ENCODE measurements around the gene ADAT1.
A peak's percentile ranks its signal among the peaks of the same experiment; 100 is the strongest.

Gene ADAT1, protein sequence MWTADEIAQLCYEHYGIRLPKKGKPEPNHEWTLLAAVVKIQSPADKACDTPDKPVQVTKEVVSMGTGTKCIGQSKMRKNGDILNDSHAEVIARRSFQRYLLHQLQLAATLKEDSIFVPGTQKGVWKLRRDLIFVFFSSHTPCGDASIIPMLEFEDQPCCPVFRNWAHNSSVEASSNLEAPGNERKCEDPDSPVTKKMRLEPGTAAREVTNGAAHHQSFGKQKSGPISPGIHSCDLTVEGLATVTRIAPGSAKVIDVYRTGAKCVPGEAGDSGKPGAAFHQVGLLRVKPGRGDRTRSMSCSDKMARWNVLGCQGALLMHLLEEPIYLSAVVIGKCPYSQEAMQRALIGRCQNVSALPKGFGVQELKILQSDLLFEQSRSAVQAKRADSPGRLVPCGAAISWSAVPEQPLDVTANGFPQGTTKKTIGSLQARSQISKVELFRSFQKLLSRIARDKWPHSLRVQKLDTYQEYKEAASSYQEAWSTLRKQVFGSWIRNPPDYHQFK

DNA sequence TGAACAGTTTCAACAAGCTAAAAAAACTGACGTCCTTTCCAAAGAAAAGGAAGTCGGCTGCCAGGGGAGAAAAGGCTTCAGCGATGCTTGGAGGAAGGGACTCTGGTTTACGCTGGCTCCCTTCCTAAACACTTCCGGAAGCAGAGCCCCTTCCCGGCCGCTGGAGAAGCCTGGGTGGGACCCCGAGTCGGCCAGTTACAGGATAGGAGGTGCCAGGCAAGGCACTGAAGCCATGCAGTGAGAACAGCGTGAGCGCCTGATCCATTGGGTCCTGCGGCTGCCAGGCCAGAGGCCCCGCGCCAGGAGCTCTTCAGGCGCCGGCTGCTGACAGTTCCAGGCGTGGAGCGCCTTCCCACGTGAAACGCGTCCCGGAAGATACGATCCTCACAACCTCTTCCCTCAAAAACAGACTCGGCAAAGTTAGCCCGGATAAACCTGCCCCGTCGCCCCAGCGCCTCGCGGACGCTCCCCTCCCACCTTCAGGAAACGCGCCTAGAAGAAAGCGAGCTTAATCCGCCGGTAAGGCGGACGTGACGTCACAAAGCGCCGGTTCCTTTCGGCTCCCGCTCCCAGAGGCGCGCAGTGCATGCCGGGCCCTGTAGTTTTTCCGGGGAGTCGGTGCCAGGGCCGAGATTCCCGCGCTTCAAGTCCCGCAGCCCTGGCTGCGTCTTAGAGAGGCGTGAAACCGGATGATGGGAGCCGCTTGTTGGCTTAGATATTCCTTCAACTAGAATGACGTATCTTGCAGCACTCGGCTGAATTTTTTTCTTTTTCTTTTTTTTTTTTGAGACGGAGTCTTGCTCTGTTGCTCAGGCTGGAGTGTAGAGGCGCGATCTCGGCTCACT lies at the start of gene ADAT1:
ADAT1 (minus strand) TSS at position 521 of the 845 bp plus-strand sequence. CDS start 2,482 bp downstream, outside the sequence.
- peak; percentile 100 for DNase-seq
- in situ Hi-C loops (cut with HindIII; ENCODE audit: low pct_ligation_motif_present, low pct_unique_long_range_greater_than_20kb, low sequenced_read_pairs) = no loop called here

DNA sequence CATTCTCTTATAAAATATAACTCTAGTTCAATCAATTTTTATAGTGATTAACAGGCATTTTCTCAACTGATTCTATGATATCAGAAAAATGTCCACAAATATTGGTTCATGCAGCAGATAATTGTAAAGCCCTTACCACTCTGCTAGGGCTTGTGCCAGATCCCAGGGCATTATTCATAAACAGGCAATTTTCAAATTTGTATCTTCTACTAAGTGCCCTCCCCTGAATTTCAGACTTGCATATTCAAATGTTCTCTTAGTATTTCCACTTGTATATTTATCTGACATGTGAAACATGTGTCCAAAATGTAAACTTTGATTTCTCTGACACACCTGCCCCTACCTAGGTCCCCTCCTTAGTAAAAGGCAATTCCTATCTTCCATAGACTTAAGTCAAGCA lies 44.4 kb upstream of the ADAT1 start:
- in situ Hi-C loops (cut with HindIII; ENCODE audit: low pct_ligation_motif_present, low pct_unique_long_range_greater_than_20kb, low sequenced_read_pairs) = no loop called here

DNA sequence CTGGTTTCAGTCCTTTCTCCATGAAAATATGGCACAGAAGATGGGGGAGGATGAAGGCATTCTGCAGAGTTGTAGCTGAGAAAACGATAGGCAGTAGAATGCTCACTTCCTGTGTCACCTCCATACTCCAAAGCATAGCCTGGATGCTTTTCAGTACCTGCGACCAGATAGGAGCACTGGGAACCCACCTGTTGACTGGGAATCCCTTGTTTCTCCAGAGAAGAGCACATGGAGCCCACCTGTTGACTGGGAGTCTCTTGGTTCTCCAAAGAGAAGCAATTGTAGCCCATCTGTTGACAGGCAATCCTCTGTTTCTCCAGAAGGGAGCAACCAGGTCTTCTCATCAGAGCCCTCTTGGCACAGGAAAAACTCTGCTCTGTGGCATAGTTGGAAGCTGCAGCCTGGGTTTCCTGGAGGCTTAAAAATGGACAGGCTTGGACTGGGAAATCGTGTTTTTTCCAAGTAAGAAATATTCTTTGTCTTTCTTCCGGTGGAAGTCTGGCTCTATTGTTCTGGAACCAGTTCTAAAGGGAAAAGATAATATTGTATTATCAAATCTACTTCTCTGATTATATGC lies 37.7 kb upstream of the ADAT1 start:
- no peak for DNase-seq
- in situ Hi-C loops (cut with HindIII; ENCODE audit: low pct_ligation_motif_present, low pct_unique_long_range_greater_than_20kb, low sequenced_read_pairs) = no loop called here

More for the DNA sequence above, 44.4 kb upstream of the ADAT1 start:
- no peak for DNase-seq

DNA sequence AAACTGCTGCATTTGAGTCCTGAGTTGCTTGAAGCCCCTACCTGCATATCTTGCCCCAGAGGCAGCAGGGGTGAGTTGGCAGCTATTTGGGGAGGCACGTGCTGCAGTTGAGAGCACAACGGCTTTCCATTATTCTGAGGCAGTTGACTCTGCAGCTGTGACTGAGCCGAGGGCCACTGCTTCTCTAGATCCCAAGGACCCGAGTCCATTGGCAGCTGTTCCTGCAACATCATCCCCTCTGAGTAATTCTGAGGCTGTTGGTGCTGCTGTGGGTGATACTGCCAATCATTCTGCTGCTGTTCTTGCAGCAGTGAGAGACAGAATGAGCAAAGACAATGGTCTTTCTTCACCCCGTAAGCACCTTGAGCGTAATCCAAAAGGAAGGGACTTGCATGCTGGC lies 37.2 kb upstream of the ADAT1 start:
- in situ Hi-C loops (cut with HindIII; ENCODE audit: low pct_ligation_motif_present, low pct_unique_long_range_greater_than_20kb, low sequenced_read_pairs) = no loop called here
- DNase-seq = no peak

DNA sequence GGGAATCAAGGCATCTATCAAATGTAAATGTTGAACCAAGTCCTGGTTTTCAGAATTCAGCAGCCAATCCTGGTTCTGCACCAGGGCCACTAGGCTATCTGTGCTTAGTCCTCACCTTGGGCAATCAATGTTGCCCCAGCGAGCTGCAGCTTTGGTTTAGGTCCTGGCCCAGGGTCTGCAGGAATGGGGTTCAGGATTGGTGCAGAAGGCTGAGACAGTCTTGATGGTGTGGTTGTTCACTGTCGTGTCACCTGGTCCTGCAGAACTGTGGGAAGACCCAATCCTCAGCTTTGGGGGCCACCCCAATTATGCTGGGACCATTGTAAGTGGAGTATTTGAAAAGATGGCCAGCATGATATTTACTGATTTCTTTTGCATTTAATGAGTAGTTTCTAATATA lies 35.1 kb upstream of the ADAT1 start:
- in situ Hi-C loops (cut with HindIII; ENCODE audit: low pct_ligation_motif_present, low pct_unique_long_range_greater_than_20kb, low sequenced_read_pairs) = no loop called here
- DNase-seq = no peak

DNA sequence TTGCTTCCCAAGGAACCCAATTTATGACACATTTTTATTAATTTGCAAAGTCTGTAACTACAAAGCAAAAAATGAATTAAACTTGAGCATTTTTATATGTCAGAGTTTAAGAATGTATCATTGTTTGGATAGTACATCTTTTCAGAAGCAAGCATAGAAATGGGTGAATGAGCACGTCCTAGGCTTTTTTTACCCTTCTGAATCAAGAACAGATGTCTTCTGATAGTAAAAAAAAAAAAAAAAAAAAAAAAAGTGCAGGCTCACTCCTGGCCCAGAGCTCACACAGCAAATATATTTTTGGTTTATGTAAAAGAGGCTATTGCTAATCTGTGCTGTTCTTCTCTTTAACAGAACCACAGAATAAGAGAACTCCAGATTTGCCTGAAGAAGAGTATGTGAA lies 30.8 kb upstream of the ADAT1 start:
- DNase-seq = no peak
- in situ Hi-C loops (cut with HindIII; ENCODE audit: low pct_ligation_motif_present, low pct_unique_long_range_greater_than_20kb, low sequenced_read_pairs) = no loop called here

DNA sequence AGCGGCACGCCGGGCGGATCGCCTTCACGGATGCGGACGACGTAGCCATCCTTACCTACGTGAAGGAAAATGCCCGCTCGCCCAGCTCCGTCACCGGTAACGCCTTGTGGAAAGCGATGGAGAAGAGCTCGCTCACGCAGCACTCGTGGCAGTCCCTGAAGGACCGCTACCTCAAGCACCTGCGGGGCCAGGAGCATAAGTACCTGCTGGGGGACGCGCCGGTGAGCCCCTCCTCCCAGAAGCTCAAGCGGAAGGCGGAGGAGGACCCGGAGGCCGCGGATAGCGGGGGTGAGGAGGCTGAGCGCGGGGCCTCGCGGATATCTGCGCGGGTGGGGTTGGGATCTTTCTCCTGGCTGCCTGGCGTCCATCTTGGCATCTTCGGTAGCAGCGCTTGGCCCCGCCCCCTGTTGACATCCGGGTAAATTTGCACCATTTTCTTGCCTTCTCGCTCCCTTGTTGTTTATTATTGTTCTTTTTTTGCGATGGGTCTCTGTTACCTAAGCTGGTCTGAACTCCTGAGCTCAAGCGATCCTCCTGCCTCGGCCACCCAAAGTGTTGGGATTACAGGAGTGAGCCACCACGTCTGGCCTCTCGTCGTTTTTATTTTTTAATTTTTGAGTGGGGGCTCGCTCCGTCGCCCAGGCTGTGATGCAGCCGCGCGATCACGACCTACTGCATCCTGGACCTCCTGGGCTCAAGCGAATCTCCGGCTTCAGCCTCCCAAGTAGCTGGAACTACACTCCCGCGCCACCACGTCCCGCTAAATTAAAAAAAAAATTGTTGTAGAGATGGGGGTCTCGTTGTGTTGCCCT lies 25.4 kb upstream of the ADAT1 start:
- peak; percentile 88 for DNase-seq
- in situ Hi-C loops (cut with HindIII; ENCODE audit: low pct_ligation_motif_present, low pct_unique_long_range_greater_than_20kb, low sequenced_read_pairs) = no loop called here

DNA sequence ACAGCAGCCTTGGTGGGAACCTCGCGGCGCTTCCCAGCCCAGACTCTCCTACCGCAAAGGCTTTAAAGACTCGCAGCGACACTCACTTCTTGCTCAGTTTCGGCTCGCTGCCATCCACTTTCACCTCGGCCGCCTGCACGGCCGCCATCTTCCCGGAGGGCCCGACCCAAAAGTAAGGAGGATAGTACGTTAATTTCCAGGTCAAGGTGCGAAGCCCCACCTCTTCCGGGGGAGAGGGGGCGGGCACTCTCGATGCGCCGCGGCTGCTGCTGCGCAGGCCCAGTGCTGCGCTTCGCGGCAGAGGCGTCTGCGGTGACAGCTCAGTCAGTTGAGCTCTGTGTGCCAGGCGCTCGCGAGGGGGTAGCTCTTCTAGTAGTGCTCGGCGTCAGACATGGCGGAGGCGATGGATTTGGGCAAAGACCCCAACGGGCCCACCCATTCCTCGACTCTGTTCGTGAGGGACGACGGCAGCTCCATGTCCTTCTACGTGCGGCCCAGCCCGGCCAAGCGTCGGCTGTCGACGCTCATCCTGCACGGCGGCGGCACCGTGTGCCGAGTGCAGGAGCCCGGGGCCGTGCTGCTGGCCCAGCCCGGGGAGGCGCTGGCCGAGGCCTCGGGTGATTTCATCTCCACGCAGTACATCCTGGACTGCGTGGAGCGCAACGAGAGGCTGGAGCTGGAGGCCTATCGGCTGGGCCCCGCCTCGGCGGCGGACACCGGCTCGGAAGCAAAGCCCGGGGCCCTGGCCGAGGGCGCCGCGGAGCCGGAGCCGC lies 24.6 kb upstream of the ADAT1 start, which contains the start of the genes KARS1 and TERF2IP:
KARS1 (minus strand) TSS at position 174 of the 773 bp plus-strand sequence; CDS start at position 148, 26 bp downstream.
TERF2IP (plus strand) TSS at position 282 of the 773 bp plus-strand sequence; CDS start at position 392, 110 bp downstream.
- in situ Hi-C loops (cut with HindIII; ENCODE audit: low pct_ligation_motif_present, low pct_unique_long_range_greater_than_20kb, low sequenced_read_pairs) = no loop called here
- DNase-seq = peak; percentile 96

DNA sequence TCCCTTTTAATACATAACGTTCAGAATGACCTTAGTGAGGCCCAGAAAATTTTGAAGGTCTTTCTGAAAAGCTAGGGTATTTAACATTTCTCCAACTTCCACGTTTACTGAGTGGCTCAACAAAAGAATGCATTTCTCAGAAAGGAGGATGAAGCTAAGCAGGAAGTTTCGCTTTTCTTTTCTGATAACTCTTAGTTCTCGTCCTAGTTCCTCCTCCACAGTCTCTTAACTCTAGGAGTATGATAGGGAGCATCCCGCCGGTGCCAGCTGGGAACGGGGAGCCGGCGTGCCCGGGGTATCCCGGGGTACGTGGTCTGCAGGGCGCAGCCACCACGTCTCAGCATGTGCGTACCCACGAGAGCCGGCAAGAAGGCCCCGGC lies 24.0 kb upstream of the ADAT1 start:
- in situ Hi-C loops (cut with HindIII; ENCODE audit: low pct_ligation_motif_present, low pct_unique_long_range_greater_than_20kb, low sequenced_read_pairs) = no loop called here
- no peak for DNase-seq

DNA sequence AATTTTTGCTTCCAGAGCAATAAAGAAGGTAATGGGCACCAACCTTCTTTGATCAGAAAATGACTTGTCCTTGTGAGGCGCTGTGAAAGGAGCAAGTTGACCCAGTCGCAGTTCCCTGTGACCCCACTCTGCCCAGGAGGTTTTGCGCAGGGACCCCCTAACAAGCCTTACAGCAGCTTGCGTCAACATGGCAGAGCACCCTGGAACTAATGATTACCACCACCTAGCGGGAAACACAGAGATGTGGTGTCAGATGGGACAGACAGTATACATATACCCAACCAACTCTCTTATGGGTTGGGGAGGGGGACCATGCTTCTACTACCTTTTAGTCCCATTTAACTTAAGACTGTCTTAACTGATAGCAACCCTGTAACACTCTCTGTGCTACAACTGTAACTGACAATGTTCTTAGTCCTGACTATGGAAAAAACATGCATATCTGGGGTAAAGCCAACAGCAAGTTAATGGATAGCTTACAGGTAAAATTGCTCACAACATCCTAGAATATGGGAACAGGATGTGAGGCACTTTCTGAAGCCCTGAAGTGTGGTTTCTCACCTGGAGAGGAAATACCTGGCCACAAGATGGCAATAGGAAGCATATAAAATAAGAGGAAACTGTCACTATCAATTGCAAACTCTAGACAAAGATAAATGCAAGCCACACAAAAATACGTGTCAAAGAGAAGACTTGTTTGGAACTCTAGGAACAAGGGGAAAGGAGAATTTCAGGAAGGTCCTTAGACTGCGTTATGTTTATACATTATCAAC lies 21.3 kb upstream of the ADAT1 start:
- no peak for DNase-seq
- in situ Hi-C loops (cut with HindIII; ENCODE audit: low pct_ligation_motif_present, low pct_unique_long_range_greater_than_20kb, low sequenced_read_pairs) = no loop called here

DNA sequence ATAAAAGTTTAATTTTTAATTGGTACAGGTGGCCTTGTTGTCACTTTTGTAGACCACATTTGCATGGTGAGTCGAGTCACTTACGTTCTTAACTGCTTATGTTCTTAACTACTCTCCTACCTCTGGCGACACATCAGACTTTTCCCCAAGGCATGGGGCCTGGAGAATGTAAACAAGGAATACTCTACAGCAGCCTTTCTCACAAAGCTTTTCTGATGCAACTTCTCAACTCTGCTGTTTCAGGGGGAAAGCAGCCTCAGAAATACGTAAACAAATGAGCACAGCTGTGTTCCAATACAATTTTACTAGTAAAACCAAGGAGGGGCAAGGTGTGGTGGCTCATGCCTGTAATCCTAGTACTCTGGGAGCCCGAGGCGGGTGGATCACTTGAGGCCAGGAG lies 17.5 kb upstream of the ADAT1 start:
- no peak for DNase-seq
- in situ Hi-C loops (cut with HindIII; ENCODE audit: low pct_ligation_motif_present, low pct_unique_long_range_greater_than_20kb, low sequenced_read_pairs) = no loop called here

DNA sequence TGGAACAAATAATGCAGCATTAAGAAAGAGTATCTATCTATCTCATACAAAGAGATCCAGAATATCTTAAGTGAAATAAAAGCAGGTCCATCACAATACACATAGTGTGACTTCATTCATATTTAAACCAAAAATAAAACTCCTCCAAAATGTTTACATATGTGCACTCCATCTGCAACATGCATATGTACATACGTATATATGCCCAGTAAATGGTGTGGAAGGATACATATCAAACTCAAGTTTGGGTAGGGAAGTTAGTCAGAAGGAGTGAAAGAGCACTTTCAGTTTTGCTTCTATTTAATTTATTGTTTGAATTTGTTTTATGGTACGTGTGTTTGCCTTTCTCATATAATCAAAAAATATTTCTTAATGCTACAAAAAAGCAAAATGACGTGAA lies 12.0 kb upstream of the ADAT1 start:
- no peak for DNase-seq
- in situ Hi-C loops (cut with HindIII; ENCODE audit: low pct_ligation_motif_present, low pct_unique_long_range_greater_than_20kb, low sequenced_read_pairs) = no loop called here

DNA sequence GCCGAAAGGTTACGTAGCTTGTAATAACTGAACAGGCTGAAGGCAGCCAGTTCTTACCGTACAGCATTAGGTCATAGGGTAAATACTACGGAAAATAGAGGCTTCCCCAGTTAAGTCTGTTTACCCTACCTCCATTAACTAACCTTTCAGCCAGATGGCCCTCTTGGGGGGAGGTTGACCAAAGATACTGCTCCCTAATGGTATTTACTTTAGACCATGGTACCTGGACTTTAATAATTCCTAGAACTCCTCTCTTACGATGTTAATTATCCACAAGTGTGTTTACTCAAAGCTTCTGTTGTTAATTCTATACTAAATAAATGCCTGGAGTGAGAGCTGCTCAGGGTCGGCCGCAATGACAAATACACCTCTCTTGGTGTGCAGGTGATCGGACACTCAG lies 9.8 kb upstream of the ADAT1 start:
- DNase-seq = no peak
- in situ Hi-C loops (cut with HindIII; ENCODE audit: low pct_ligation_motif_present, low pct_unique_long_range_greater_than_20kb, low sequenced_read_pairs) = no loop called here

DNA sequence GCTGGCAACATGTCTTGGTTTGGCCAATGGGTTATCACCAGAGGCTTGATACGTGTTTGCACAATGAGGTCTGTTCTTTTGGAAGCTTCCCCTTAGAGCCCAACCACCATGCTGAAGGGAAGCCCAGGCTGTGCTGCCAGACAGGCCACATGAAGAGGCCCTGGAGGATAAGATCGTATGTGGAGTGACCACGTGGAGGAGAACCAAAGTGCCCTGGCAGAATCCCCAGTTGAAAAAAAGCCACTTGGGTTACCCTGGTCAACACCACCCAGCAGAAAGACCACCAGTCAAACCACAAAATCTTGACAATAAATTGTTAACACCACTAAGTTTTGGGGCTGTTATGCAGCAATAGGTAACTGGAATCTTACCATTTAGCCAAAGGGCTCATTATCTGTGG lies 7.0 kb upstream of the ADAT1 start:
- no peak for DNase-seq
- in situ Hi-C loops (cut with HindIII; ENCODE audit: low pct_ligation_motif_present, low pct_unique_long_range_greater_than_20kb, low sequenced_read_pairs) = no loop called here

DNA sequence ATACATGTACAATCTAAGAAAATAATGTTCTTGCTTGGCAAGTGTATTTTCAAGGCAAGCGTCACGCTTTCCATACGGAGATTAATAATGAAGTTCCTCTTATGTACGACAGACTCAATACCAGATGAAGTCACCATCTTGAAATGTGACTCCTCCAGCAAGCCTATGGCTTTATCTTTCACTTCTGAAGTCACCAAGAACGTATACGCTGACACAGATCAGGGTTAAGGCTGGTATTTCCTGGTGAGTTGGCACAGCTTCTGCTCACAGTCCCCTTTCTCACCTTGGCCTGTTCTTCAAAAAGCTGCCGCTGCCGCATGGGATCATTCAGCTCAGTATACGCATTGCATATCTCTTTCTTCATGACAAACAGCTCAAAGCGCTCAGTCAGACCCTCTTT lies 6.1 kb upstream of the ADAT1 start:
- in situ Hi-C loops (cut with HindIII; ENCODE audit: low pct_ligation_motif_present, low pct_unique_long_range_greater_than_20kb, low sequenced_read_pairs) = no loop called here
- DNase-seq = no peak

DNA sequence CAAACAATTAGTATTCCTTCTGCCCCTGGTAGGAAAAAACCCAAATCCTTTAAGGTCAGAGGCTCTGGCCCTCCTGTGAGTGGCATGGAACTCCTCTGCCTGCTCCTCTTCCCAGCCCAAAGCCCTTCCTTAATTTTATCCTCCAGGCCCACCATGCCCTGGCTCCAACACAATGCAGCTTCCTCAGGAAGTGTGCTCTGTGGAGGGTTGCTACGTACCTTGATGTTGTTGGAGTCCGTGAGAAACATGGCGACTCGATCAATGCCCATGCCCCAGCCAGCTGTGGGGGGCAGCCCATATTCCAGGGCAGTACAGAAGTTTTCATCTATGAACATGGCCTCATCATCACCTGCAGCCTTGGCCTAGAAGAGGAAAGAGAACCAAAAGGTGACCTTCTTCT lies 5.3 kb upstream of the ADAT1 start:
- in situ Hi-C loops (cut with HindIII; ENCODE audit: low pct_ligation_motif_present, low pct_unique_long_range_greater_than_20kb, low sequenced_read_pairs) = no loop called here

DNA sequence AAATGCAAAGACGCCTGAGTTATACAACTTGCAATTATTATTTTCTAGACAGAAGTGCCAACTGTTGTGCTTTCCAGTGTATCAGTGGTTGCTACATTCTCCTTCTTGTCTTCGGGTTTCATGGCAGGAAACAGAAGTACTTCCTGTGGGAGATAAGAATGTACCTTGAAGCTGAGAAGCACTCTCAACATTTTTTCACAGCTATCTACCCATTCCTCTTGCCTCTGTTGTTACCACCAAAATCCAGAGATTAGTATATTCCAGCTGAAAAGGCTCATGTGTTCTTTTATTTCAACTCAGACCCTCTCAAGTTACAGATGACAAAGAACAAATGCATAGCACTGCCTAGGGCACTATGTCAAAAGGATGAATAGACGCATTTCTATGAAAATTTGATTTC lies 4.8 kb upstream of the ADAT1 start:
- no peak for DNase-seq

More for the DNA sequence above, 5.3 kb upstream of the ADAT1 start:
- no peak for DNase-seq

More for the DNA sequence above, 4.8 kb upstream of the ADAT1 start:
- in situ Hi-C loops (cut with HindIII; ENCODE audit: low pct_ligation_motif_present, low pct_unique_long_range_greater_than_20kb, low sequenced_read_pairs) = no loop called here
